Heart left ventricle (tissue), 13 donors: ENCODE data around the gene TARBP2.

Experiments used
- POLR2A ChIP-seq, 2 donors: fragments of 450-650 bp; IDR thresholded peaks; one replicate each; pipeline ENCODE4 v1.6.1; 2017; ENCODE audit warnings: antibody characterized with exemption in 2 of 2, mild to moderate bottlenecking in 2 of 2, moderate library complexity in 2 of 2
- TF ChIP-seq, protein P1 (sequence below), 12 donors: fragments of 200-600 bp; sonication (generic) in 4 of 12; IDR thresholded peaks; one replicate each; pipeline versions ENCODE4 v1.5.0 to v1.8.0; 2018 to 2022; ENCODE audit warnings: antibody characterized with exemption in 12 of 12, mild to moderate bottlenecking in 5 of 12
- donor health status: ischemic (EF 13 %, LVEDD 7.1; RV severe dilation, severe dysfunction).
- donor health status: DM: no; HTN: yes; CAD: no.
- donor health status: DM: no; HTN: no; CAD: no.
- donor health status: ischemic (EF 25% LVEDD 6.9; RV normal size, moderate dysfunction).
- donor health status: ischemic (EF 25% LVEDD 5.7; RV mildly dilated, moderate dysfunction).
- donor health status: ischemic (EF 35%, LVEDD 5.7; RV mildly dilated, moderate dysfunction).
- donor health status: nonischemic (EF 11% LVEDD 7.7; RV severe dilation, severe dysfunction).
- donor health status: DM: yes; HTN: yes; CAD: no.
- donor health status: PGD.
- donor health status: ischemic (EF 29% LVEDD 5.4; RV normal size, mild dysfunction).
- donor health status: nonischemic (EF 23%, LVEDD 6.1; RV moderate dilation, normal function).

DNA sequence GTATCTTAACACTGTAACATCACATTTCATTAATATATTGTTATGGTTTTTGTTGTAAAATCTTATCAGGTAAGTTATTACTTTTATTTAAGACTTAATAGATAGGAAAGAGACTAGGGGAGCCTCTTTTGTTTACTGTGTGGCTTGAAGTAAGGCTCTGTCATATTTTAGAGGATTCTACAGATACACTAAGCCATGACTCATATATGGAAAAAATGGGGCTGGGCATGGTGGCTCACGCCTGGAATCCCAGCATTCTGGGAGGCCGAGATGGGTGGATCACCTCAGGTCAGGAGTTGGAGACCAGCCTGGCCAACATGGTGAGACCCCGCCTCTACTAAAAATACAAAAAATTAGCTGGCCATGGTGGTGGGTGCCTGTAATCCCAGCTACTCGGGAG is 29.8 kb downstream of the TARBP2 start:
- TF ChIP-seq, protein P1, sequence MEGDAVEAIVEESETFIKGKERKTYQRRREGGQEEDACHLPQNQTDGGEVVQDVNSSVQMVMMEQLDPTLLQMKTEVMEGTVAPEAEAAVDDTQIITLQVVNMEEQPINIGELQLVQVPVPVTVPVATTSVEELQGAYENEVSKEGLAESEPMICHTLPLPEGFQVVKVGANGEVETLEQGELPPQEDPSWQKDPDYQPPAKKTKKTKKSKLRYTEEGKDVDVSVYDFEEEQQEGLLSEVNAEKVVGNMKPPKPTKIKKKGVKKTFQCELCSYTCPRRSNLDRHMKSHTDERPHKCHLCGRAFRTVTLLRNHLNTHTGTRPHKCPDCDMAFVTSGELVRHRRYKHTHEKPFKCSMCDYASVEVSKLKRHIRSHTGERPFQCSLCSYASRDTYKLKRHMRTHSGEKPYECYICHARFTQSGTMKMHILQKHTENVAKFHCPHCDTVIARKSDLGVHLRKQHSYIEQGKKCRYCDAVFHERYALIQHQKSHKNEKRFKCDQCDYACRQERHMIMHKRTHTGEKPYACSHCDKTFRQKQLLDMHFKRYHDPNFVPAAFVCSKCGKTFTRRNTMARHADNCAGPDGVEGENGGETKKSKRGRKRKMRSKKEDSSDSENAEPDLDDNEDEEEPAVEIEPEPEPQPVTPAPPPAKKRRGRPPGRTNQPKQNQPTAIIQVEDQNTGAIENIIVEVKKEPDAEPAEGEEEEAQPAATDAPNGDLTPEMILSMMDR (IDR thresholded peaks at IDR 0.05): no peak
- no peak for TF ChIP-seq POLR2A (IDR thresholded peaks at IDR 0.05)
